HG03103 (cell line): Measurements from ENCODE around the gene TNRC6C.
"Not testable (repeated sequence)": the region's sequence is repeated elsewhere in the genome, so short reads cannot be mapped to it uniquely, and the experiment has no call there.

Experiments
- ATAC-seq: cut with Tn5 transposase; IDR thresholded peaks from one replicate; pipeline ENCODE4 v1.9.1; 2021; ENCODE audit warnings: low read depth; ENCODE audit not compliant: unreplicated experiment

The TNRC6C gene

DNA sequence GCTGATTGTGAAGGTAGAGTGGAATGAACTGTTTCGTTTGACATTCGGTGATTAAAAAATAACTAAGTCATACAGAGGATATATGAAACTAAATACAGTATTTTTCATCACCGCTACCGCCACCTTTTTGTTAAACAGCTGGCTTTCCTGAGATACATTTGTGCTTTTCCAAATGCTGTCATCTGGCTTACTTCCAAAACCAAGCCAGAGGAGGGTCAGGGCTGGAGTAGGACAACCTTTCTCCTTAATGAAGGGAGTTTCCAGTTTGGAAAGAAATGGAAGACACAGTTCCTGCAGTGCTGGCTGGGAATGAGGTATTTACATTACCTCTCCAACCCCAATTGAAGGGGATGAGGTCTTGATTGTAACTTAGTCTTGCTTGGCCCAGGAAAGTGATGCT lies 3.2 kb downstream of the TNRC6C start:
- no peak for ATAC-seq

DNA sequence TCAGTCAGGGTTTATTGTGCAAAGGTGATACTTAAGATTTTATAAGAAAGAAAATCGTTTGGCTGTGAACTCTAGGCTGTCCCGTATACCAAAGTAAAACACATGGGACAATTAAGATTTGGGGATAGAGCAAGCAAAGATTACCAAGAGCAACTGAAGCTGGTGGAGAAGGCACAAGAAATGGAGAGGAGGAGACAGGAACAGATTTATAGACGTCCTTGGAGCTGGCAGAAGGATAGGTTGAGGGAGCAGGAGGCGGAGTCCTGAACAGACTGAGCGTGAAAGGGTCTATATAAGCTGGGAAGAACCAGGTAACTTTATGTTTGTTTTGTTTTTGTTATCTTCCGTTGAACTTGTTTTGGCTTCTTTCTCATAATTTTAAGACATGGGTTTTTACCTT lies 3.8 kb downstream of the TNRC6C start:
- no peak for ATAC-seq

DNA sequence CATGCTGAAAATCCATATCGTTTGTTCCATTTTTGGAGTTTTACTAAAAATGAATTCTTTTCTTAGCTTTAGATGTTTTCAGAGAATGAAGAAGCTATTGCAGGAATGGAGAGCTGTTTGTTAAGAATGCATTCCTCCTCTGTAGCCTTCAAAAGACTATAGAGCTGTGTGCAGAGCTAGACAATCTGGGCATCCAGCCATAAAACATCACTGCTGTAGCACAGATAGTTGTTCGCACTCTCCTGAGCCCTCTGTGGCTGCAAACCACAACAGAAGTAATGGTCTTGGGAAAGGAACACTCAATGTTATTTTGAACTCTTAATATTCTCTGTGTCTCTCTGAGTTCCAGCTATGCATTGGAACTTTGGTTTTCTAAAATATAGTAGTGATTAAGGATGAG lies 4.9 kb downstream of the TNRC6C start:
- no peak for ATAC-seq

DNA sequence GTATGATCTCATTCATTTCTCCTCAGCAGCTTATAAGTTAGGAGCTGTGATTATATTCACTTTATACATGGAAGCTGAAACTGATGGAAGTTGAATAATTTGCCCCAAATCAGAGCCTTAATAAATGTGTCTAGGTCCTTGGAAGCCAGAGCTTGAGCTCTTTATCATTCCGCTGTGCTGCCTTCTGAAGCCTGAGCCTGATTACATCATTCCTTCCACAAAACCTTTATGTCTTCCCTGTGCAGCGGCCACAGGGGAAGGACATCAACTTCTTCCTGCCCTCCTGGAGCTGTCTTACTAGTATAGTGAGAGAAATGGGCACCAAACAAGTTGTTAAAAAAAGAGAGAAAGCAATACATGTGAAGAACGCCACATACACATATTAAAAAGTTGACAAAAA lies 6.8 kb downstream of the TNRC6C start:
- no peak for ATAC-seq

DNA sequence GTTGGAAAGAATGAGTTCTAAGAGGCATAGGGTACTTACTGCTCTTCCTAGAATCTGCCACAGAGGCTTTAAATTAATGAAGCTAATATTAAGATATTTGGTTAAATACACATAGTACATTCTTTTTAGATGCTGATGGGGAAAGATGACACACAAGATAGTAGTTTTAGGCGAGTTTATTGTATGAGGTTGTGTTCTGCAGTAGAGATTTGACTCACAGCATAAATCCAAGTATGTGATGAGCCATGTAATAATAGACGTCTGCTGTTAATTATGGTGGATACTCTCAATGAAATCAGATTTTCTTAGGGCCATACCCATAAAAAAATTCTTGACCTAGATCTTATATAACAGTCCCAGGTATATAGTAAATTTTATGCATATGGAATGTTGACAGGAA lies 8.0 kb downstream of the TNRC6C start:
- ATAC-seq = no peak

DNA sequence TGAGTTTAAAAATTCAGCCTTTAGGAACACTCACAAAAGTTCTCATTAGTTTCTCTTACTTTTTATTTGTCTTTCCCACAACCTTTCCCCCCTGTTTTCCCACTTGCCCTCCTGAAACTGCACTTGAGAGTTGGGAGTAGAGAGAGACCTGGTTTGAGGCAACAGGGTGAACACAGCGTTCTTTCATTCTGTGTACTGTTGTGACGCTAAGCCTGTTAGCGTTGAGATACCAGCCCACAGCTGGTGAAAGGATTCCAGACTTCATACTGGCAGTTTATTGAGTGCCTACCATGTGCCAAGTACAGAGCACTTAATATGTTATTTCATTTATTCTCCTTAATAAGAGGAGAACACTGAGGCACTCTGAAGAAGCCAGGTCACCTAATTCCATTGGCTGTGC lies 10.3 kb downstream of the TNRC6C start:
- no peak for ATAC-seq

DNA sequence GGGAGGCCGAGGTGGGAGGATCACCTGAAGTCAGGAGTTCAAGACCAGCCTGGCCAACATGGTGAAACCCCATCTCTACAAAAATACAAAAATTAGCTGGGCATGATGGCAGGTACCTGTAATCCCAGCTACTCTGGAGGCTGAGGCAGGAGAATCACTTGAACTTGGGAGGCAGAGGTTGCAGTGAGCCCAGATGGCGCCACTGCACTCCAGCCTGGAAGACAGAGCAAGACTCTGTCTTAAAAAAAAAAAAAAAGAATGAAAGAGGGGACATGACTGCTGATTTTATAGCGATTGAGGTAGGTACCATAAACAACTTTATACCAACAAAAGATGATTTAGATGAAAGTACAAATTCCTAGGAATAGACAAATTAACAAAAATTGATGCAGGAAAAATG lies 13.8 kb downstream of the TNRC6C start:
- not testable (repeated sequence) for ATAC-seq

DNA sequence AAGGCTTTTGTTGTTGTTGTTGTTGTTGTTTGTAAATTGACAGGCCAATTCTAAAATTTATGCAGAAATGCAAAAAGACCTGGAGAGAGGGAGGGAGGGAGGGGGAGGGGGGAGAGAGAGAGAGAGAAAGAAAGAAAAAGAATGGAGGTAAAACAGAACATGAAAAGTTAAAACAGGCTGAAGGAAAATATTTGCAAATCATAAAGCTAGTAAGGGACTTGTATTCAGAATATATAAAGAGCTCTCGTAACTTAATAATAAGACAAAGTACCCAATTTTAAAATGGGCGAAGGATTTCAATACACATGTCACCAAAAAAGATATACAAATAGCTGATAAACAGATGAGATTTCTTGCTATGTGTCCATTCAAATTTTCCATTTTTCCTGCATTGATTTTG lies 15.4 kb downstream of the TNRC6C start:
- no peak for ATAC-seq

DNA sequence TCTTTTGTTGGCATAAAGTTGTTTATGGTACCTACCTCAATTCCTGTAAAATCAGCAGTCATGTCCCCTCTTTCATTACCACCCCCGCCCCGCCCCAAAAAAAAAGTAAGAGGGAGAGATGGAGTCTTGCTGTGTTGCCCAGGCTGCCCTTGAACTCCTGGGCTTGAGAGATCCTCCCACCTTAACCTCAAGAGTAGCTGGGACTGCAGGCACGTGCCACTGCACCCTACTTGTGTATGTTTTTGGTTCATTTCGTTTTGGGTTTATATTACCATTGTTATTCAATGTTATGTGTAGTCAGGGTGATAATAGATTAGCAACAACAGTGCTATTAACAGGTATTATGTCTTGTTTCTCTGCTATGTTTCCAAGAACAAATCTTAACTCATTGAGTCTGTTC lies 15.9 kb downstream of the TNRC6C start:
- ATAC-seq = no peak

DNA sequence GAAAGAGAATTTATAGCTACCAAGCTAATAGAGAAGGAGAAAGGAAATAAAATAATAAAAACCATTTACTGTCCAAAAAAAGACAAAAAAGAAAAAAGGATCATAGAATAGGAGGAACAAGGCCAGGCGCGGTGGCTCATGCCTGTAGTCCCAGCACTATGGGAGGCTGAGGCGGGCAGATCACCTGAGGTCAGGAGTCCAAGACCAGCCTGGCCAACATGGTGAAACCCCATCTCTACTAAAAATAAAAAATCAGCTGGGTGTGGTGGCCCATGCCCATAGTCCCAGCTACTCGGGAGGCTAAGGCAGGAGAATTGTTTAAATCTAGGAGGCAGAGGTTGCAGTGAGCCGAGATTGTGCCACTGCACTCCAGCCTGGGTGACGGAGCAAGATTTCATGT lies 23.9 kb downstream of the TNRC6C start:
- ATAC-seq = not testable (repeated sequence)

DNA sequence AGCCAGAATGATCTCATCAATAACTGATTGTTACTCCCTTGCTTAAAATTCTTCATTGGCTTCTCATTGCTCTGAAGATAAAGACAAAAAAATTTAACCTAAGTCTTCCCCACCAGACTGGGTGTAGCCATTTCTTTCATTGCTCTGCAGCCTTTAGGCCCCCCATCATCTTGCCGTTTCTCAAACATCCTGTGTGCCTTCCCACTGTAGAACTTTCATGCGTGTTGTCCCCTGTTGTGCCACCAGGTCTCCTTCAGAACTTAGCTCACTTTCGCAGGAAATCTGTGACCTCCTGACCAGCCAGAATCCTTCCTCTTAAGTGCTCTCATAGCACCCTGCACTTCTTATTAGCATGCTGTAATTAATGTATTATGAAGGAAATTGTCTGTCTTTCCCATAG lies 31.8 kb downstream of the TNRC6C start:
- ATAC-seq = no peak

DNA sequence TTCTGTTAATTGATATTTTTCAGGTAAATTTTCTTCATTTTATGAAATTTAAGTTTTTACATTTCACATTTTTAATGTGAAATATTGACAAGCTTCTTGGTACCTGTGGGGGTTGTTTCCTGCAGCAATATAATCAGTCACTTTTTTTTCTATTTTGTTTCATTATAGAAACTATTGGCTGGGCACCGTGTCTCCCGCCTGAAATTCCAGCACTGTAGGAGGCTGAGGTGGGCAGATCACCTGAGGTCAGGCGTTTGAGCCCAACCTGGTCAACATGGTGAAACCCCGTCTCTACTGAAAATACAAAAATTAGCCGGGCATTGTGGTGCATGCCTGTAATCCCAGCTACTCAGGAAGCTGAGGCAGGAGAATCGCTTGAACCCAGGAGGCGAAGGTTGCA lies 35.2 kb downstream of the TNRC6C start:
- not testable (repeated sequence) for ATAC-seq

DNA sequence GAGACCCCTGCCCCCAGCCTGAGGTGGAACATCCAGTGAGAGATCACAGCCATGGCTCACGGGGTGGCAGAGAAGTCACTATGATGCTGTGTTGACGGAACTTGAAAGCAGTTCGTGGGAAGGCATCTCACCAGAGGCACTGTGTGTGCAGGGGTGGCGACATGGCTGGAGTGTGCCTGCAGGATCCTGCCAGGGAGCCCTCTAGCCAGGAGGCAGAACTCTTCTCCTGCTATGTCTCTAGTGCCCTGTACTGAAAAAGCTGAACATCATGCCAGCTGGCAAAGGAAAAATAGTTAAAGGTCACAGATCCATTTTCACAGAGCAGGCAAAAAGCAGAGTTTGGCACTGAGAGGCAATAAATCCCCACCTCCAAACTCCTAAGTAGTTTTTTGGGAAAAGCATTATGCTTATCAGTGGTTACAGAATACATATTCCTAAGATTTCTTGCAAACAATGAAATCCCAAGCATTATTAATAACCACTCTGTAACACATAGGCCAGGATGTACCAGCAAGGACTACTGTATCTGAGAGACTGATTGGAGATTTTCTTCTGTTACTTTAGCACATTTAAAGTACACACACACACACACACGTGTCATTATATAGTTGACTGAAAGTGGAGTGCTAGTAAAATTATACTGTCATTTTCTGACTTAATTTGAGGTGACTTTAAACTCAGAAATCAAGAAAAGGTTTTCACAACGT lies 36.8 kb downstream of the TNRC6C start:
- ATAC-seq = no peak

DNA sequence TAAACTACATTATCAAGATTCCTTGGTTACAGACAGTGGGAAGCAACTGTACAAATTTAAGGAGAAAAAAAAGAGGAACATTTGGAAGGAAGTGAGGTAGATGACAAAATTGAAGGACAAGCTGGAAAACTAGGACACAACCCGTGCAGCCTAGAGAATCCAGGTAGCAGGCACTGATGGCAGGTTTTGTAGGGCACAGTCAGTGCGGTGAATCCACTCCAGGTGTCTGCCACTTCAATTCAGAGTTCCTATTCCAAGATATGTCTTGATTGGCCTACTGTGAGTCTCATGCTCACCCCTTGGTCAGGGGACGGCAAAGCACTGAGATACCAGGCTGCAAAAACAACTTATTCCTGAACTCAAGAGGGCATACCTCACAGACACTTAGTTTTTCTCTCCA lies 37.8 kb downstream of the TNRC6C start:
- ATAC-seq = no peak

DNA sequence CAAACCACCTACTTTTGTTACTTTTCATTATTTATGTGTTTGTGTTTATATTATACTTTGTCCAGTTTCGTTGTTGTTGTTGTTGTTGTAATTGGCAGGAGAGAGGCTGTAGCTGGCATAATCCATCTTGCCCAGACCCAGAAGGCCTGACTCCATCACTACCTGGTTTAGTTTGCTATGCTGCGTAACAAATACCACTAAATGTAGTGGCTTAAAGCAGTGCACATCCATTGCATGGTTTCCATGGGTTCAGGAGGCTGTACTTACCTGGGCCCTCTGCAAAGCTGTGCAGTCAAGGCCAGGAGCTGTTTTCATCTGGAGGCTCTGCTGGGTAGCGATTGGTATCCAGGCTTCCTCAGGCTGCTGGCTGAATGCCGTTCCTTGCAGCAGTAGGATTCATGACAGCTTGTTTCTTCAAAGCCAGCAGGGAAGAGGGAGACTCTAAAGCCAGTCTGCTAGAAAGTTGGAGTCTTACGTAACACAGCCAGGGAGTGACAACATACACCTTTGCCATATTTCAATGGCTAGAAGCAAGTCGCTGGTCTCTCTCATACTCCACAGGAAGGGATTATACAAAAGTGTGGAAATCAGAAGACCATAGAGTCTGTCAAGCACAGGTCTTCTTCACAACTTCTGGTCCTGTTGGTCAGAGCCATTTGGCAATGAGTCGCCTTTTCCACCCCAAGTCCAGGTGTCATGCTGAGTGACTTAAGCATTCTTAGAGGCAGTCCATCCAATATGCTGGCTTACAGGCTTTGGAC lies 41.1 kb downstream of the TNRC6C start:
- ATAC-seq = no peak

DNA sequence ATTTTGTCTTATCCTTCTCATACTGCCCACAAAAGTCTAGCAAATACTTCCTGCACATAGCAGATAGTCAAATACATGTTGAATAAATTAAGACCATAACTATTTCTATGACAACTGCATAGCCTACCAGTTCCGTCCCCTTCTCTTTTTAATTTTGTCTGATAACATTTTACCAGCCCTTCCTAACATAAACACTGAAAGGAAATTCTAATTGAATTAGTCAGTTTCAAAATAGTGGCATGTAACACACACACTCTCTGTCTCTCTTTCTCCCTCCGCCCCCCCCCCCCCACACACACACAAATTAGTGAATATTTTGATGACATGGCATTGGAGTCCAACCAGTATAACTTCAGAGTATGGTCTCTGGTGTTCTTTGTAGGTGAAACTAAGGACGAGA lies 41.8 kb downstream of the TNRC6C start:
- no peak for ATAC-seq

DNA sequence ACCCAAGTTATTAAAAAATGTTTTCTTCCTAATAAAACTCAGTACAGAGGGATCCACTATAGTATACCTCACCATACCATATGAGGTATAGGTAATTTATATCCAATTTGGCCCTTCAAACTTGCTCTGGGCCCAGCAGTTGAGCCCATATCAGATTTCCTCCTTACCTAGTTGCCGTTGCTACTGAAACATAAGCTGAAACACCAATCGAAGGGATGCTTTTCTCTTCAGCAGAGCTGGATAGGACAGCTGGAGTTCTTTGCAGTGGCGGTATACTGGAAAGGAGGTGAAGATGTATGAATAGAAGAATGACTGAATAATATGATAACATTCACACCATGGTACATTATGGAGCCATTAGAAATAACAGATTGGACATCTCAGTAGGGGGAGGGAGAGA lies 42.7 kb downstream of the TNRC6C start:
- ATAC-seq = no peak

DNA sequence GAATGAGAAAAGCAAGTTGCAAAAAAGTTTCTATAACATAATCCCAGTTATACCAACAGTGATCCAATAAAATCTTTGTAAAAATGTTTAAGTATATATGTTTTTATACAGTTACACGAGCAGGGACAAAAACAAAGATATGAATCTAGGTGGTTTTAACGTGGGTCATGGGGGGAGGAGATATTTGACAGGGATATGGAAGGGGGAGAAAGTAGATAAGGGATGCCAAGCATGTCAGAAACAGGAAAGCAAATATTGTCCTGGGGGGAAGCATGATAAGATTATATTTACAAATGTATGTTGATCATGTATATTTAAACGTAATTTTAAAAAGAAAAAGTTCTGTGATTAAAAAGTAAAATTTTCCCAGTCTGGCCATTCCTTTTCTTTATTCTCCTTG lies 43.1 kb downstream of the TNRC6C start:
- no peak for ATAC-seq

DNA sequence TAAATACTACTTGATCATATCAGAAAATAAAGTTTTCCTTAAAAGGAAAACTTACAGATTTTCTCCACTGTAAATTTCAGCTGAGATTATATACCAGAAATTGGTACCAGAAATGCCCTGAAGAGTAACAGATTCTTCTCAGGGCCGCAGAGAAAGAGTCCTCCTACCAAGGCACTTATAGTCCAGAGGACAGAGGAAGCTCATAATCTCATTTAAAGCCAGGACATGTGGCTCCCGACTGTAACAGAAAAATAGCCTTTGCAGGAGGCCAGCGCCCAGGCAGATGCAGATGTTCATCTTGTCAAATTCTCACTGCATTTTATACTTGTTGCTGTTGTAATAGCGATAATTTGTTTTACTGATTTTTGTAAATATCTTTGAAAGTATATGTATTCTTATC lies 43.7 kb downstream of the TNRC6C start:
- no peak for ATAC-seq

DNA sequence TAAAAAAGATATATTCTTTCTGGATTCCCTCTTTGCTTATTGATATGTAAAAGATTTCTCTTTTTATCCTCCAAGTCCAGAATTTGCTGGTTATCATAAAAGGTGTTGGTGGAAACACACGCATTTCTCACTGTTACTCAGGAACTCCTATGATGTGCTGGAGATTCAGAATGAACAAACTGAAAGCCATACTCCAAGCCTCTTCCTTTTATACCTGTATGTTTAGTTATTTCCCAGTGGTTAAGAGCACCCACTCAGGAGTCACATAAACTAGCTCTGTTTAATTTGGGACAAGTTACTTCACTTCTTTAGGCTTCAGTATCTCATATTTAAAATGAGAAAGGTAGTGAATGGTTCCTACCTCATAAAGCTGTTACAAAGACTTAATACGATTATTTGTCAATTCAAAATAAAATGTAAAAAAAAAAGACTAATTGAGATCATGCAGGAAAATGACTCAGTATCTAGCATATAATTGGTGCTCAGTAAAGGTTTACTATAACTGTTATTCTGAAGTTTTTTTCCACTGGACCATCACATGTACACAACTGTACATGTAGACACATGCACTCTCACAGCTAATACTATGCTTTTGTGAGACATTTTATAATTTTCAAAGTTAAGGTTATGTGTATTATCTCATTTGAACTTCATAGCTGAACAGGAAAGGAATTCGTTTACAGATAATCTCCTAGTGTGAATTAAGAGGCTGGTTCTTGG lies 47.1 kb downstream of the TNRC6C start:
- ATAC-seq = no peak

DNA sequence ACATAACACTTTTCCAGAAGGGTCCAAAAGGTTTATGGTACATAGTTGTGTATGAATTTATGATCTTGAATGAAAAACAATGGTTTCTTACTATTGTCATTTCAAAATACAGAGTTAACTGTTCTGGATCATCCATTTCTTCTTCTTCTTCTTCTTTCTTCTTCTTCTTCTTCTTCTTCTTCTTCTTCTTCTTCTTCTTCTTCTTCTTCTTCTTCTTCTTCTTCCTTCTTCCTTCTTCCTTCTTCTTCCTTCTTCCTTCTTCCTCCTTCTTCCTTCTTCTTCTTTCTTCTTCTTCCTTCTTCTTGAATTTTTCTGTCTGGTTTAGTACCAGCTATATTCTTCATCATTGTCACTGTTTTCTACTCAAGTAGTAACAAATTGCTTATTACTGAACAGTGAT lies 47.8 kb downstream of the TNRC6C start:
- no peak for ATAC-seq

DNA sequence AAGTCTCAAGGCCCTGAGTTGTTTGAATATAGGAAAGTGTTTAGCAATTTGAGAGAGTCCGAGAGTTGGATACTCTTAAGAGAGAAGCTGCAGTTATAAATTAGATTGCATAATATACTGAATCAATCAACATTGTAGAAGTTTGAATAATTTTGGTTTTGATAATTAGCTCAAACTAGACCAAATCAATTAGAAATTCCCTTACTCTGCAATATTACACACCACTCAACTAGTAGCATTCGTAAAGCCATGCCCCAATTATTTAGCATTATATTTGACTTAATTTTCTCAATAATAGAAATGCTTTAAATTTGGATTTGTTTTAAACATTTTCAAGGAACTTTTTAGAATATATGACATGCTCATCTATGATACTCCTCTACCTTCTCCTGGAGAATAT lies 49.1 kb downstream of the TNRC6C start:
- ATAC-seq = no peak
